ENCODE data around the gene TREX2.

Gene TREX2

GRCh38 chrX:153410888-153411254 lies 35.0 kb downstream of the TREX2 start:
- DNase-seq (ENCODE audit: low read depth) = no peak
- TF ChIP-seq, protein P1, sequence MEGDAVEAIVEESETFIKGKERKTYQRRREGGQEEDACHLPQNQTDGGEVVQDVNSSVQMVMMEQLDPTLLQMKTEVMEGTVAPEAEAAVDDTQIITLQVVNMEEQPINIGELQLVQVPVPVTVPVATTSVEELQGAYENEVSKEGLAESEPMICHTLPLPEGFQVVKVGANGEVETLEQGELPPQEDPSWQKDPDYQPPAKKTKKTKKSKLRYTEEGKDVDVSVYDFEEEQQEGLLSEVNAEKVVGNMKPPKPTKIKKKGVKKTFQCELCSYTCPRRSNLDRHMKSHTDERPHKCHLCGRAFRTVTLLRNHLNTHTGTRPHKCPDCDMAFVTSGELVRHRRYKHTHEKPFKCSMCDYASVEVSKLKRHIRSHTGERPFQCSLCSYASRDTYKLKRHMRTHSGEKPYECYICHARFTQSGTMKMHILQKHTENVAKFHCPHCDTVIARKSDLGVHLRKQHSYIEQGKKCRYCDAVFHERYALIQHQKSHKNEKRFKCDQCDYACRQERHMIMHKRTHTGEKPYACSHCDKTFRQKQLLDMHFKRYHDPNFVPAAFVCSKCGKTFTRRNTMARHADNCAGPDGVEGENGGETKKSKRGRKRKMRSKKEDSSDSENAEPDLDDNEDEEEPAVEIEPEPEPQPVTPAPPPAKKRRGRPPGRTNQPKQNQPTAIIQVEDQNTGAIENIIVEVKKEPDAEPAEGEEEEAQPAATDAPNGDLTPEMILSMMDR (IDR thresholded peaks at IDR 0.05; ENCODE audit: insufficient read depth, low read depth, low read length, missing control alignments) = no peak
- no peak overlapping the region for H3K4me3 ChIP-seq (ENCODE audit: low read depth, low read length)

DNA sequence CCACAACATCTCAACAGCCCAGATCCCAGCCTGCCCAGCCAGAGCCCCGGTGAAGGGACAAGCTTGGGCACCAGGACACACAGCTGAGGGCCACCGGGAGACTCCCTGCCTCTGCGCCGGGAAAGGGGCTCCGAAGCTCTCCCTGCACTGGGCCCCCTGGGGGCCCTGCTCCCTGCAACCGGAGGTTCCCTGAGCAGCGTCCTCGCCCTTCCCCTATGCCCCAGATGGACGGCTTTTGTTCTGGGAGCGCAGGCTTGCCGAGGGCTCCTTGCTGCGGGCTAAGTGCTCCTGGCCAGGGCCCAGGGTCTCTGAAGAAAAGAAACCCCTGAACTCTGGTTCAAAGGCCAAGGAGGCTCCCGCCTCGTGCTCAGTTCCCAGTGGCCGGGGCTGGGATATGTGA lies 35.5 kb downstream of the TREX2 start:
- TF ChIP-seq, protein P1 (IDR thresholded peaks at IDR 0.05; ENCODE audit: insufficient read depth, low read depth, low read length, missing control alignments) = no peak
- H3K4me3 ChIP-seq (ENCODE audit: low read depth, low read length) = no peak overlapping the region

DNA sequence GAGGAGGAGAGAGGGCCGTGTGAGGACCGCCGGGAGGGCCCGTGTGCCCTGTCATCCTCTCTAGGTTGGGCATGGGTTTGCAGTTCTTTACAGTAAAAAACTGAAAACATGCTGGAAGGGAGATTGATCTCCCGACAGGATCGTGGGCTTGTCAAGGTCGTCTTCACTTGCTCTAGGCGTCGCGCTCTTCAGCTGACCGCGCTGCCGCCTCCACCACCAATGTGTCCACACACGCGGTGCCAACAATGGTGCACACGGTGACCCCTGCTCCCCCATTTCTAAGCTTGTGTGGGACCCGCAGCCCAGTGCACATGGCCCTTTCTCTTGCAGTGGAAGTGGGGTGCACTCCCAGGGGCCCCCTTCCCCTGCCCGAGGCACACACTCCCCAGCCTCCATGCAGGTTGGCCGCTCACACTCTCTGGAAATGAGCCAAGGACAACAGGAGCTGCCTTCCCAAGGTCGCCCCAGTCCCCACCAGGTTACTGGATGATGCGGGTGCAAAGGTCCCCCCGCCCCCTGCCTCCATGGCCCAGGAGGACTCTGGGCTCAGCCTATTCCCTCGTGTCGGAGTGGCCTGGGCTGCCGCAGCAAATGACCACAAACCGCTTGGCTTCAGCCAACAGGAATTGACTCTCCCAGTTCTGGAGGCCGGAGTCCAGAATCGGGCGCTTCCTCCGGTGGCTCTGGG lies 36.3 kb downstream of the TREX2 start:
- TF ChIP-seq, protein P1 (IDR thresholded peaks at IDR 0.05; ENCODE audit: insufficient read depth, low read depth, low read length, missing control alignments) = no peak
- no peak for DNase-seq (ENCODE audit: low read depth)
- no peak overlapping the region for H3K4me3 ChIP-seq (ENCODE audit: low read depth, low read length)

More for the DNA sequence above, 35.5 kb downstream of the TREX2 start:
- no peak for DNase-seq (ENCODE audit: low read depth)

- TF ChIP-seq, protein P1 (IDR thresholded peaks at IDR 0.05; ENCODE audit: insufficient read depth, low read depth, low read length, missing control alignments) = no peak
- DNase-seq (ENCODE audit: low read depth) = no peak
- H3K4me3 ChIP-seq (ENCODE audit: low read depth, low read length) = no peak overlapping the region
Observed at GRCh38 chrX:153408871-153409351, 36.9 kb downstream of the TREX2 start.

DNA sequence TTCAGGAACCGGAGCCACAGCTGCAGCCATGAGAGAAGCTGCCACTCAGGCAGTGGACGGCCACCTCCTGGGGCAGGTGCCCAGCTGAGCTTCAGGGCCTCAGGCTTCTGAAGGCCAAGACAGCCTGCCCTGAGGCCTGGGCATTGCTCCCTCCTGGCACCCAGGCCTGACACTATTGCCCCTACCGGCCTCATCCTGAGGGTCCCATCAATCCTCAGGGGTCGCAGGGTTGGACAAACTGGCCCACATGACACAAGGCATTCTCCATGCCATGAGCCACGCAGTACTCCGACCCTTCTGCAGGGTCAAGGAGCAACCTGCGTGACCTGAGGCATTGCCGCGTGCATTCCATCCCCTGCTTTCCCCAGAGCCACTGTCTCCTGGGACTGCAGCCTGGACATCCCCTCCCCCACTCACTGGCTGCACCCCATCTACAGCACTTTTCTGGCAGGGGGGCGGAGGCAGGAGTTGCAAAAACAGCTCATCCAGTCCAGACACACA lies 37.6 kb downstream of the TREX2 start:
- H3K4me3 ChIP-seq (ENCODE audit: low read depth, low read length) = no peak overlapping the region
- TF ChIP-seq, protein P1 (IDR thresholded peaks at IDR 0.05; ENCODE audit: insufficient read depth, low read depth, low read length, missing control alignments) = no peak
- DNase-seq (ENCODE audit: low read depth) = no peak

DNA sequence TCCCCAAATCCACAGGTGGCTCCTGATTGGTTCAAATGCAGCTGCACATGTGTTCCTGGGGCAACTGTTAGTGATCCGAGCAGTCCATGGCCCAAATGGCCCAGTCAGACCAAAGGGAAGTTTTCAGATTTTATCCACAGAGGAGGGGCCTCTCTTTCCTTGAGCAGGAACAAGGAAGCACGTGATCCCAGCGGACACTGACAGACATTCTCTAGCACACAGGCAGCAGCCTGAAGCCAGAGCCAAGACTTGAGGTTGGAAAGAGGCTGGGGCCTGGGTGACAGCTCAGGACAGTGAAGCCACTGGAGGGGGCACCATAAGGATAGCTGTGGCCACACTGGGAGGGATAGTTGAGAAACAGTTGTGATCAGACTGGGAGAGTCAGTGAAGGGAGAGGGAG lies 38.1 kb downstream of the TREX2 start:
- no peak overlapping the region for H3K4me3 ChIP-seq (ENCODE audit: low read depth, low read length)
- no peak for DNase-seq (ENCODE audit: low read depth)
- TF ChIP-seq, protein P1 (IDR thresholded peaks at IDR 0.05; ENCODE audit: insufficient read depth, low read depth, low read length, missing control alignments) = no peak

GRCh38 chrX:153406903-153407302 lies 39.0 kb downstream of the TREX2 start:
- no peak for DNase-seq (ENCODE audit: low read depth)
- TF ChIP-seq, protein P1 (IDR thresholded peaks at IDR 0.05; ENCODE audit: insufficient read depth, low read depth, low read length, missing control alignments) = no peak
- H3K4me3 ChIP-seq (ENCODE audit: low read depth, low read length) = no peak overlapping the region
